Fibroblast of gingiva (primary cell): ENCODE measurements around the gene FASN.
A peak's percentile ranks its signal among the peaks of the same experiment; 100 is the strongest.

Experiments
- DNase-seq: peaks from one replicate; pipeline ENCODE4 v3.0.0-alpha.2; 2011; ENCODE audit warnings: low read depth

The FASN gene

GRCh38 chr17:82055965-82056728 is 41.9 kb downstream of the FASN start:
- no peak for DNase-seq

- no peak for DNase-seq
Measured at GRCh38 chr17:82055023-82055964, 42.7 kb downstream of the FASN start.

- DNase-seq: no peak
Measured at GRCh38 chr17:82054351-82055022, 43.5 kb downstream of the FASN start.

- no peak for DNase-seq
Measured at GRCh38 chr17:82053556-82054263, 44.3 kb downstream of the FASN start.

GRCh38 chr17:82053130-82053529 is 44.9 kb downstream of the FASN start:
- DNase-seq: no peak

GRCh38 chr17:82052638-82053059 is 45.4 kb downstream of the FASN start:
- DNase-seq: no peak

- peak; percentile 48 for DNase-seq
Measured at GRCh38 chr17:82051776-82052637, 46.0 kb downstream of the FASN start, which contains the start of the genes GPS1 and RFNG. GPS1 (plus strand) TSS chr17:82051898; CDS start chr17:82051932, 34 bp downstream. RFNG (minus strand) TSS chr17:82051811; CDS start chr17:82051766, 45 bp downstream.

- peak; percentile 21 for DNase-seq
Measured at GRCh38 chr17:82050761-82051641, 47.0 kb downstream of the FASN start.

DNA sequence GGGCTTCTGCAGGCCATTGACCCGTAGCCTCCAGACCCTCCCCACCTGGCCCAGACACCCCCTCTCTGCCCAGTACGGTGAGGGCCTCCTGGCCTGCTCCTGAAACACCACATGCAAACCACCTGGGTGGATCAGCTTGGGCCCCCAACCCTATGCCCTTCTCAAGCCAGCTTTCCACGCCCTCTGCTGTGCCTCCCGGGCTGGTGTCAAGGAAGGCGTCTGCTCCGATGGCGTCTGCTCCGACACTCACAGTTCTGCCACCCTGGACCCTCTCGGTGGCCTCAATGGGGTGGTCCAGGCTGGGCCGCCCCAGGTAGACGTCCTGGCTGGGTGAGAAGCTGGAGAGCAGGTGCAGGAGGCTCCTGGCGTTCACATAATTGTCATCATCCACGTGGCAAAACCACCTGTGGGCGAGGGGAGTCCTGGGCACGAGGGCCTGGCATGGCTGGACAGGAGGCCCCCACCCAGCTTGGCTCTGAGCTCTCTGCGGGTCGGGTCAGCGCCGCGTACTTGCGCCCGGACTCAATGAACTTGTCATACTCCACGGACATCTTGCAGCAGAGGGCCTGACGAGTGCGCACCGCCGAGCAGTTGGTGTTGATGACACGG is 47.8 kb downstream of the FASN start:
- no peak for DNase-seq

GRCh38 chr17:82049521-82049971 is 48.5 kb downstream of the FASN start:
- no peak for DNase-seq

- no peak for DNase-seq
Measured at GRCh38 chr17:82049106-82049505, 48.9 kb downstream of the FASN start.

GRCh38 chr17:82048571-82048971 is 49.5 kb downstream of the FASN start:
- DNase-seq: no peak

GRCh38 chr17:82047914-82048570 is 50.0 kb downstream of the FASN start:
- DNase-seq: no peak

DNA sequence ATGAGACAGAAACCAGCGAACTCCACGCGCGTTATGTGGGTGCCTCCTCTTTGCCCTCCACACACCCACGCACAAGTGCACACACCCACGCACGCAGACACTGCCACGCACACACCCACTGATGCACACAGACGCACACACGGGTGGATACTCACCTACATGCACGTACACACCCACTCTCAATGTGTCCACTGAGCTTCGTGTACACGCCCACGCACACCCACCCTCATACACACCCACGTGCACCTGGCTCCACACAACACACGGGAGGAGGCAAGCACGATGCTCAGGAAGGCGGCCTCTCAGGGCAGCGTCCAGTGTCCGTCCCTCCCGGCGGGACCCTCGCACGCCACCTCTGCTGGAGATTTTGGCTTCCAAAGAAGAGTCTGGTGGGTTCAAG is 50.7 kb downstream of the FASN start:
- no peak for DNase-seq

DNA sequence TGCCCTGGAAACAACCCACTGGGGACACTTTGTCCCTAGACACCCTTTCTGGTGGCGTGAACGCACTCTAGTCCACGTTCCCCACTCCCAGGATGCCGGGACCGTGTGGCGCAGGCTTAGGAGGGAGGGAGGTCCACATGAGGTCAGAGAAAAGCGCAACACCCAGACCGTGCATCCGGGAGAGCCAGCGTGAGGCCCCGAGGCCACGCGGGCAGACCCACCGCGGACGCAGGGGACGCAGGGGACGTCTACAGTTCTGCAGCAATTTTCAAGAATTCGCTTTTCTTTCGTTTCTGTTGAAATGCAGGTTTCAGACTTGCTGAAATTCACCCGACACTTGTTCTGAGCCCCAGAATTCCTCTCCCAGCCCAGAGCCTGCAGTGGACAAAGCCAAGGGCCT is 51.1 kb downstream of the FASN start:
- DNase-seq: no peak

DNA sequence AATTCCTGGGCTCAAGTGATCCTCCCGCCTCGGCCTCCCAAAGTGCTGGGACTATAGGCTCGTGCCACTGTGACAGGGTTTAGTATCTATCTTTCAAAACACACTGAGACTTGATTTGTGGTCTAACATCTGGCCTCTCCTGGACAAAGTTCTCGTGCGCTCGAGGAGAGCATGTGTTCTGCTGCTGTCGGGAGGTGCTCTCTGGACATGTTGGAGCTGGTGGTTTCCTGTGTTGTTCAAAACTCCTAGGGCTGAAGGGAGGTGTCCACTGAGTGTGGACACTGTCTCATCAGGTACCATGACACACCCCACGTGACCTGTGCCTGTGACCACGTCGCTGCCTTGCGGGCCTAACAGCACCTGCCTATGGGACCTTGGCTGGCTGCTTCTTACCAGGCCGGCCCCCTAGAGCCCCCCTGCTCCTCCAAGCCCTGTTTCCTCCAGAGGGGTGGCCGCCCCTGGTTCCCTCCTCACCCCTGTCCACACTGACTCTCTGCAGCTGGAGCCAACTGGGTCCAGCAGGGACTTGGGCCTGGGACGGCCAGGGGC is 52.0 kb downstream of the FASN start:
- DNase-seq: no peak

DNA sequence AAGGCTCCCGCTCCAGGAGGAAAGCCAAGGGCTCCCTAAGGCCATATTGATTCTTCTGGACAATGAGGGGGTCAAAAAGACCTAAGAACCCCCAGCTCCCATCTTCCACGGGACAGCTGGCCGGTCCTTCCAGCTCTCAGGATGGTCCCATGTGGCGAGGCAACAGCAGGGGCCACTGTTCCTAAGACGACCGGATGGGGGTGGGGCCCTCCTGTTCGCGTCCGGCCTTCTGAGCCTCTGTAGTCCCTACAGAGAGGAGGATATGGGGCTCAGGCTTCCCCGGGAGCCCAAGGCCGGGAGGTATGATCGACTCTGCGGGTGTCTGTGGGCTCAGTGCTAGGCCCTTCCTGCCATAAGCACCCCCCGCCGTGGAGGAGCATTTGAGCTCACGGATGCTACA is 54.5 kb downstream of the FASN start:
- DNase-seq: no peak

- DNase-seq: no peak
Measured at GRCh38 chr17:82042649-82043048, 55.4 kb downstream of the FASN start.
